ENCODE results near the gene PSMD8.
A peak's percentile ranks its signal among the peaks of the same experiment; 100 is the strongest.

Gene PSMD8

DNA sequence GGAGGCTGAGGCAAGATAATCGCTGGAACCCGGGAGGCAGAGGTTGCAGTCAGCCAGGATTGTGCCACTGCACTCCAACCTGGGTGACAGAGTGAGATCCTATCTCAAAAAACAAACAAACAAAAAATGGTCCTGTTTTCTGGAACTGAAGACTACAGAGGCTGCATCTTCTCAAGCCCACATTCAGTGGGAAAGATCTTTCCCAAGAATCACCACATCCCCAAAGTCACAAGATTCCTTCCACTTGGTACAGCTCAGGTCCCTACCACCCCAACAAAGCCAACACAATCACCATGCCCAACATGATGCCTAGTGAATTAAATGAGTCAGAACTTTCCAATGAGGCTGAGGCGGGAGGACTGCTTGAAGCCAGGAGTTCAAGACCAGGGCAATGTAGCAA lies 23.5 kb upstream of the PSMD8 start:
- H3K36me3 Mint-ChIP-seq (ENCODE audit: low read depth), result no peaks in the 10 kb centered on the region
- peaks cover 5% of the 10 kb centered on the region for H3K27me3 Mint-ChIP-seq (ENCODE audit: low read depth)

DNA sequence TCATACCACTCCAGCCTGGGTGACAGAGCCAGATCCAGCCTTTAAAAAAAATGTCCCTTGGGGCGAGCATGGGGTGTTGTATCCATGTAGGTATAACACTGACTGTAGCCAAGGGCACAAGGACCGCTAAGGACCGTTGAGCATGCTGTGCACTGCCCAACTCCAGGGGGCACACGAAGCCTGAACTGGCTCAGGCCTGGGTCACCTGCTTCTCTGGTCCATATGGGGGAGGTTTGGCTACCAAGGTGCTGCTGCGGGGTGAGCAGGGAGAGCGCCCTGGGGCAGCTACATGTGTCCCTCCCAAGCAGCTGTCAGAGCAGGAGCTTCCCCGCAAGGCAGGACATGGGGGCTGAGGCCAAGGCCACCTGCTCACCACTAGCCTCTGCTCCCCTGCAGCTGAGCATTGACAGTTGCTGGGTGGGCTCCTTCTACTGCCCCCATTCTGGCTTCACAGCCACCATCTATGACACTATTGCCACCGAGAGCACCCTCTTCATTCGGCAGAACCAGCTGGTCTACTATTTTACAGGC lies 22.4 kb upstream of the PSMD8 start:
- Mint-ChIP-seq H3K36me3 (ENCODE audit: low read depth) (no peaks in the 10 kb centered on the region), H3K27ac (peak overlapping the region in 1 of 3 experiments; percentile 28), H3K4me3 (no peak overlapping the region), H3K9me3 (no peaks in the 10 kb centered on the region), H3K27me3 (ENCODE audit: low read depth) (peaks cover 13% of the 10 kb centered on the region), H3K4me1 (peaks cover 15% of the 10 kb centered on the region)
- TF ChIP-seq, protein P1, sequence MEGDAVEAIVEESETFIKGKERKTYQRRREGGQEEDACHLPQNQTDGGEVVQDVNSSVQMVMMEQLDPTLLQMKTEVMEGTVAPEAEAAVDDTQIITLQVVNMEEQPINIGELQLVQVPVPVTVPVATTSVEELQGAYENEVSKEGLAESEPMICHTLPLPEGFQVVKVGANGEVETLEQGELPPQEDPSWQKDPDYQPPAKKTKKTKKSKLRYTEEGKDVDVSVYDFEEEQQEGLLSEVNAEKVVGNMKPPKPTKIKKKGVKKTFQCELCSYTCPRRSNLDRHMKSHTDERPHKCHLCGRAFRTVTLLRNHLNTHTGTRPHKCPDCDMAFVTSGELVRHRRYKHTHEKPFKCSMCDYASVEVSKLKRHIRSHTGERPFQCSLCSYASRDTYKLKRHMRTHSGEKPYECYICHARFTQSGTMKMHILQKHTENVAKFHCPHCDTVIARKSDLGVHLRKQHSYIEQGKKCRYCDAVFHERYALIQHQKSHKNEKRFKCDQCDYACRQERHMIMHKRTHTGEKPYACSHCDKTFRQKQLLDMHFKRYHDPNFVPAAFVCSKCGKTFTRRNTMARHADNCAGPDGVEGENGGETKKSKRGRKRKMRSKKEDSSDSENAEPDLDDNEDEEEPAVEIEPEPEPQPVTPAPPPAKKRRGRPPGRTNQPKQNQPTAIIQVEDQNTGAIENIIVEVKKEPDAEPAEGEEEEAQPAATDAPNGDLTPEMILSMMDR (IDR thresholded peaks at IDR 0.05; ENCODE audit: unreplicated experiment in 3 of 3), result no peak

More for the DNA sequence above, 23.5 kb upstream of the PSMD8 start:
- no peak overlapping the region for H3K27ac Mint-ChIP-seq
- TF ChIP-seq, protein P1 (IDR thresholded peaks at IDR 0.05; ENCODE audit: unreplicated experiment in 3 of 3), result no peak
- no peak overlapping the region for H3K4me3 Mint-ChIP-seq
- peaks cover 15% of the 10 kb centered on the region for H3K4me1 Mint-ChIP-seq
- no peaks in the 10 kb centered on the region for H3K9me3 Mint-ChIP-seq

DNA sequence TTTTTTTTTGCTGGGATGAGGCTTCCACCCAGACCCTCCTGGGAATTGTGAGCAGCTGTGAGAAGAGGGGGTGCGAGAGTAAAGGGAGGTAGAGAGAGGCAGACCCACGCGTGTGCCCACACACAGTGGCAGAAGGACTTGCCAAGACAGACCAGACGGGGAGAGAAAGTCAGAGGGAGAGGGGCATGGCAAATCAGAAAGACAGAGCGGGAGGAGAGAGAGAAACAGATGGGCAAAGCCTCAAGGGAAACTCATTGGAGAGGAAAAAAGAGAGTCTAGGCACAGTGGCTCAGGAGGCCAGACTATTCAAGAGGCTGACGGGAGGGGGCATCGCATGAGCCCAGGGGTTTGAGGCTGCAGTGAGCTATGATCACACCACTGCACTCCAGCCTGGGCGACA lies 21.8 kb upstream of the PSMD8 start:
- no peaks in the 10 kb centered on the region for H3K9me3 Mint-ChIP-seq
- H3K36me3 Mint-ChIP-seq (ENCODE audit: low read depth), result no peaks in the 10 kb centered on the region
- H3K4me1 Mint-ChIP-seq, result peaks cover 15% of the 10 kb centered on the region
- H3K4me3 Mint-ChIP-seq, result no peak overlapping the region
- TF ChIP-seq, protein P1 (IDR thresholded peaks at IDR 0.05; ENCODE audit: unreplicated experiment in 3 of 3), result no peak
- H3K27ac Mint-ChIP-seq, result no peak overlapping the region
- peaks cover 17% of the 10 kb centered on the region for H3K27me3 Mint-ChIP-seq (ENCODE audit: low read depth)

DNA sequence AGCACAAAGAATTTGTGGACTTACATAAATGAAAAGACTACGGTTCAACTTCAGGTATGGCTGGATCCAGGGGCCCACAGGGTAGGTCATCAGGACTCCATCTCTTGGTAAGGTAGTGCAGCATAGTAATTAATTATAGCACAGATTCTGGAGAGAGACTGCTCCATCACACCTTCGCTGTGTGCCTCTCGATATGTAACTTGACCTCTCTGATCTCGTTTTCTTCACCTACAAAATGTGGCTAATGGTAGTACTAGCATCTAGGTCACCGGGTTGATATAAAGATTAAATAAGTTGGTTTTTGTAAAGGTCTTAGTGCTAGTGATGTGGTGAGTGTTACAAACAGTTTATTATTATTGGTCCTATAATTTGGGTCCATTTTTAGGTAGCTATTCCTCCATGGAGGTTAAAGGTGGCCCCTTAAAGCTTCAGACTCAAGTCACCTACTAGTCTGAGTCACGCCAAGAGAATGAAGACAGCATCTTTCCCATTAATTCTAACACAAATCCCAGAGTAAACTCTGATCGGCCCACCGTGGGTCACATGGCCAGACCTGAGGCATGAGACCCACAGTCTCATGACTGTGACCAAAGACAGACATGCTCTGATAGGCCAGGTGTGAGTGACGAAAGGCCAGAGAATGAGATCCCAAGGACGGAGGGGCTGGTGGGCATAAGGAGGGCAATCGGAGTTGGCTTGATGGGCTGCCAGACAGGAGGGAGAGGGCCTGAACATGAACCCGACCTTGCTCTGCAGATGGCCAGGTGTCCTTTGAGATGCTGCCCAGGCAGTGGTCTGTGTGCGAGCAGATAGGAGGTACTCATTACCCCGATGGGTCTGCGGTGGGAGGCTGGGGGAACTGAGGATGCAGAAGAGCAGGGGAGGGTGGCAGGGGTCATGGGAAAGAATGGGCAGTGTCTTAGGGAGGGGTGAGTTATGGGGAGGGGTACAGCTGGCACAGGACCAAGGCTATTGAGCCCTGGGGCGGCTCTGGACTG lies 18.3 kb upstream of the PSMD8 start:
- H3K27me3 Mint-ChIP-seq (ENCODE audit: low read depth), result peaks cover 51% of the 10 kb centered on the region
- H3K9me3 Mint-ChIP-seq, result no peaks in the 10 kb centered on the region
- TF ChIP-seq, protein P1 (IDR thresholded peaks at IDR 0.05; ENCODE audit: unreplicated experiment in 3 of 3), result no peak
- H3K4me3 Mint-ChIP-seq, result no peak overlapping the region
- no peak overlapping the region for H3K27ac Mint-ChIP-seq
- no peaks in the 10 kb centered on the region for H3K36me3 Mint-ChIP-seq (ENCODE audit: low read depth)
- peaks cover 15% of the 10 kb centered on the region for H3K4me1 Mint-ChIP-seq

DNA sequence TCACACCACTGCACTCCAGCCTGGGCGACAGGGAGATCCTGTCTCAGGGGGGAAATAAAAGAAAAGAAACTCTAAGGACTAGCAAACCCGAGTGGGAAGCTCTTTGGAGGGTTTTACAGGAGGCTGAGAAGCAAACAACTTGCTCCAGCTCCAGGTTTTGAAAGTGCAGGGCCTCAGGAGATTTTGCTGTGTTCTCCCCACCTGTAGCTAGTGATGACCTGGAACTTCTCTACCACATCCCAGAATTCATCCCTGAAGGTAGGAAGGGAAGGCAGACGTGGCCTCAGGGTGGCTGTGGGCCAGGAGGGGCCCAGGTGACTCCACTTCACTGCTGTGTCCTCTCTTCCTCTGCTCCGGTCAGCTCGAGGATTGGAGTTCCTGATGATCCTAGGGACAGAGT lies 16.3 kb upstream of the PSMD8 start:
- H3K4me3 Mint-ChIP-seq, result no peak overlapping the region
- no peak overlapping the region for H3K27ac Mint-ChIP-seq
- H3K4me1 Mint-ChIP-seq, result peaks cover 6% of the 10 kb centered on the region
- H3K9me3 Mint-ChIP-seq, result no peaks in the 10 kb centered on the region
- TF ChIP-seq, protein P1 (IDR thresholded peaks at IDR 0.05; ENCODE audit: unreplicated experiment in 3 of 3), result no peak
- peaks cover 67% of the 10 kb centered on the region for H3K27me3 Mint-ChIP-seq (ENCODE audit: low read depth)
- no peaks in the 10 kb centered on the region for H3K36me3 Mint-ChIP-seq (ENCODE audit: low read depth)
